GM12872 (cell line): ENCODE results near the gene IL1RAPL2.

ENCODE experiments used
- CTCF ChIP-seq: IDR thresholded peaks from 3 replicates; pipeline ENCODE4 v1.5.1; 2011; ENCODE audit warnings: low read depth, mild to moderate bottlenecking, low read length, moderate library complexity; ENCODE audit not compliant: insufficient read depth

IL1RAPL2 gene

DNA sequence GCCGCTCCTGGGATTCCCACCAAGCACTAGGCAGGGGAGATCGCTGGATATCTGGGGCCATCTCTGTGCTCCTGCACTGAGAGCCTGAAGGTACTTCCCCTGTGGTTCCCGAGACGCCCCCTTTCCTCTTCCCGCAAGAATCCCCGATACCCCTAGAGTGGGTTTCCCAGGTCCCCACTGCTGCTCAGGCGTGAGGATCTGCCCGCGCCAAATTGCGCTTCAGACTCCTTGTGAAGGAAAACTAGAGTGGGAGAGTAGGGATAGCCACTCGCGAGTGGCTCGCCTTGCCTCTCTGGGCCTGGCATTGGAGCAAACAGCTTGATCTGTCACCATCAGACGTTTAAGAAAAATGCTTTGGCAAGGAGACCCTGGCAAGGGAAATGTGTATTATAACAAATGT lies 1.5 kb downstream of the IL1RAPL2 start:
- no peak for TF ChIP-seq CTCF

- no peak for TF ChIP-seq CTCF
These were observed 2.4 kb downstream of the IL1RAPL2 start for GRCh38 chrX:104568304-104568915.

GRCh38 chrX:104618106-104618895 lies 52.3 kb downstream of the IL1RAPL2 start:
- TF ChIP-seq CTCF, result no peak

DNA sequence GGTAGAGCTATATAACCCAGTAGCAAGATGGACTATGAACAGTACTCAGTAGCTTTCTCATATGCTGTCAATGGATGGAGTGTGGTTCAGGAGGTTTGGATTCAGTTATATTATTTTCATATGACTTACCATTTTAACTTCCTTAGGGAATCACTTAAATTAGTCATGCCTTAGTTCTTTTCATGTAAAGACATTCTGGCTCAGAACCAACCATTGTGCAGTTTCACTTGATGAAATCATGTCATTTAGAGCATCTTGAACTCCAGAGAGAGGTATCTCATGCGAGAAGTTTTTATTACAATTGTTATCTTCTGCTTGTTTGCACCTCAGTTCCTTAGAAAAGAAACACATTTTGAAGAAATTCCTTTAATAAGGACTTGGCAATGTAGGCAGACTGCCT lies 55.8 kb downstream of the IL1RAPL2 start:
- no peak for TF ChIP-seq CTCF

- peak; percentile 39; the same call in 2 of the 3 replicates for TF ChIP-seq CTCF
These were observed 75.2 kb downstream of the IL1RAPL2 start for GRCh38 chrX:104641176-104641575.

DNA sequence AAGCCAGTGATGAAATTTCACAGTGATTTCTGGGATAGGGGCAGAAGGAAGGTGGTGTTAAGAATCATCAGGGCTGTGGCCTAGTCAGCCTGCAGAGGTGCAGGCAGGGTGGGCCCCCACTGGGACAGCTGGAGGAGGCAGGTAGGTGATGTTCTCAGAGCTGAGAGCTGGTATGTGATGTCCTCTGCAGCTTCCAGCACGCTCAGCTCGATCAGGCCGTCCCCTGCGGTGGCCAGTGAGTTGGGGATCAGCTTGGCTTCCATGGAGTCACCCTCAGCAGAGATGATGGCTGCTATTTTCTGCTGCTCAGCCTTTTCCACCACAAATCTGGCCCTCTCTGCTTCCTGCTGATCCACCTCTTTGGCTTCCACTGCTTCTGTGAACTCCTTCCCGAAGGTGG lies 81.1 kb downstream of the IL1RAPL2 start:
- TF ChIP-seq CTCF, result no peak

GRCh38 chrX:104659005-104659744 lies 93.2 kb downstream of the IL1RAPL2 start:
- no peak for TF ChIP-seq CTCF
